ENCODE measurements around the gene GPATCH4. TPM values are rescaled to one million over a fixed set of nuclear protein-coding genes. Genes with fewer than 3 reads are reported as not detected.
A peak's percentile ranks its signal among the peaks of the same experiment; 100 is the strongest.

The GPATCH4 gene
- total and polyA plus RNA-seq, 7 experiments from 2014 or later: 33.3 to 59.1 (median 46.1) TPM

DNA sequence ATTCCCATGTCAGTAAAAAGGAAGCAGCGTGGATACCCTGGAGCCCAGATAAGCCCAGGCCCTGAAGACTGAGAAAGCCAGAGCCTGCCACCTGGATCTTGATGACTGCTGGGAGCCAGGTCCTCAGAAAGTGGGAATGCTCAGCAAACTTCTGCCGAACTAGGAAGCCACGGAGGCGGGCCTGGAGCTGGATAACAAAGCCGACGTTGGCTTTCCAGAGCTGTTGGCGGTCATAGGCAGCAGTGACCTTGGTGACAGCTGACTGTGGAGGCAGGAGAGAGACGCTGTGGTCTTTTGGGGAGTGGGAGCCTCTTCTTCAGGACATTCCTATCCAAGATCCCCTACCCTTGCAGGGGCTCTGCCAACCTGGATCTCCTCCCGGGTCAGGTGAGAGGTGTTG is 53.3 kb downstream of the GPATCH4 start:
- H3K27me3 Mint-ChIP-seq: no peaks in the 10 kb centered on the region
- no peaks in the 10 kb centered on the region for H3K36me3 ChIP-seq (ENCODE audit: control insufficient read depth in 2 of 3, insufficient read depth in 3 of 3, low read length in 3 of 3)
- H3K4me1 Mint-ChIP-seq: peaks cover 0 to 4% (median 0%) of the 10 kb centered on the region in 7 donors
- no peak overlapping the region for H3K27ac ChIP-seq (ENCODE audit: low read depth, low read length)
- H3K36me3 Mint-ChIP-seq: peaks cover 0 to 5% (median 0%) of the 10 kb centered on the region in 5 donors
- ChIA-PET CTCF (interaction anchor here (0.8 kb wide), 1 partner anchor 61 kb away, joined by 3 read pairs; no protein-coding TSS in a partner anchor), POLR2A (no interaction called here)
- intact Hi-C loops (cut with micrococcal nuclease): loop anchor here in 1 of 2 donors (2.0 kb wide), 1 partner anchor 67 kb away; no protein-coding TSS in a partner anchor
- H3K9me3 Mint-ChIP-seq: no peaks in the 10 kb centered on the region
- ATAC-seq (no peak), DNase-seq (no peak)
- no peak overlapping the region for H3K27ac Mint-ChIP-seq
- no peak overlapping the region for H3K4me3 ChIP-seq (ENCODE audit: low read length)
- no peak overlapping the region for H3K4me3 Mint-ChIP-seq
- H3K27me3 ChIP-seq (ENCODE audit: control insufficient read depth in 2 of 2, insufficient read depth in 2 of 2, low read length in 2 of 2): no peaks in the 10 kb centered on the region
- H3K4me1 ChIP-seq (ENCODE audit: control insufficient read depth in 2 of 2, insufficient read depth in 2 of 2, low read length in 2 of 2): no peaks in the 10 kb centered on the region
- no peaks in the 10 kb centered on the region for H3K9me3 ChIP-seq (ENCODE audit: control insufficient read depth in 2 of 3, low read length in 3 of 3)

DNA sequence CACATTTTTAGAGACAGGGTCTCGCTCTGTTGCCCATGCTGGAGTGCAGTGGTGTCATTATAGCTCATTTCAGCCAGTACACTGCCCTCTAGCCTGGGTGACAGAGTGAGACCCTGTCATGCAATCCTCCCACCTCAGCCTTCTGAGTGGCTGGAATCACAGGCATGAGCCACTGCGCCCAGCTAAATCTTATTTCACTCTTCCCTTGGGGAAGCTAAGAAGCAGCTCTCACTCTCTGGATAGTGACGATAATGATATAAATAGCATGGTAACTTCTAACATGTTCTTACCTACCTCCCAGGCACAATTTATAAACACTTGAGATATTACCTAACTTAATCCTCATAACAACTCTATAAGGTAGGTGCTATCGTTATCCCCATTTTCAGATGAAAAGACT is 53.8 kb downstream of the GPATCH4 start:
- H3K4me3 ChIP-seq (ENCODE audit: low read length): no peak overlapping the region
- H3K27me3 ChIP-seq (ENCODE audit: control insufficient read depth in 2 of 2, insufficient read depth in 2 of 2, low read length in 2 of 2): no peaks in the 10 kb centered on the region
- no peaks in the 10 kb centered on the region for H3K27me3 Mint-ChIP-seq
- no peak overlapping the region for H3K4me3 Mint-ChIP-seq
- peak overlapping the region in 2 of 9 donors; percentile 8 to 60 for H3K27ac Mint-ChIP-seq
- peaks cover 0 to 6% (median 0%) of the 10 kb centered on the region in 7 donors for H3K4me1 Mint-ChIP-seq
- ATAC-seq: no peak
- intact Hi-C loops (cut with micrococcal nuclease): no loop called here
- no peaks in the 10 kb centered on the region for H3K9me3 ChIP-seq (ENCODE audit: control insufficient read depth in 2 of 3, low read length in 3 of 3)
- DNase-seq: no peak
- no peaks in the 10 kb centered on the region for H3K4me1 ChIP-seq (ENCODE audit: control insufficient read depth in 2 of 2, insufficient read depth in 2 of 2, low read length in 2 of 2)
- peaks cover 0 to 7% (median 0%) of the 10 kb centered on the region in 5 donors for H3K36me3 Mint-ChIP-seq
- no peaks in the 10 kb centered on the region for H3K36me3 ChIP-seq (ENCODE audit: control insufficient read depth in 2 of 3, insufficient read depth in 3 of 3, low read length in 3 of 3)
- H3K27ac ChIP-seq (ENCODE audit: low read depth, low read length): no peak overlapping the region
- ChIA-PET CTCF (interaction anchor here (0.8 kb wide), 1 partner anchor 61 kb away, joined by 3 read pairs; no protein-coding TSS in a partner anchor), POLR2A (no interaction called here)
- no peaks in the 10 kb centered on the region for H3K9me3 Mint-ChIP-seq

DNA sequence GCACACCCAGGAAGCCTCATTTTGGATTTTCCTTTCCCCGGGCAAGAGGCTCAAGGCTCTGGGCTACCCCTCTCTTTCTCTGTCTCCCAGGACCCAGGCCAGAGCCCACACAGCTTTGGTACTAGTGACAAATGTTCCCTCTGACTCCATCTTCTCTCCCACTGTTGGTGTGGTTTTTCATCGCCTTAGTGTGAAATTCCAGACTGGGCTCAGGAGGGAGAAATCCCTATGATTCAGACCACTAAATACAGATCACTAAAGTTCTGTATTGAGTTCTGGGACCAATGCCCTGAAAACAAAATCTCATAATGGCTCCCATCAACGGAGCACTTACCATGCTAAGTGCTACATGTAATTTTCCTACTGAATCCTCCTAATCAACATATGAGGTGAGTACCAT is 55.0 kb downstream of the GPATCH4 start:
- H3K27ac ChIP-seq (ENCODE audit: low read depth, low read length): no peak overlapping the region
- no peak overlapping the region for H3K4me3 ChIP-seq (ENCODE audit: low read length)
- CTCF ChIA-PET: interaction anchor here (0.7 kb wide), 1 partner anchor 742 kb away, joined by 3 read pairs; no protein-coding TSS in a partner anchor
- H3K4me3 Mint-ChIP-seq: no peak overlapping the region
- POLR2A ChIA-PET: no interaction called here
- no peaks in the 10 kb centered on the region for H3K9me3 ChIP-seq (ENCODE audit: control insufficient read depth in 2 of 3, low read length in 3 of 3)
- H3K4me1 ChIP-seq (ENCODE audit: control insufficient read depth in 2 of 2, insufficient read depth in 2 of 2, low read length in 2 of 2): no peaks in the 10 kb centered on the region
- no peaks in the 10 kb centered on the region for H3K27me3 ChIP-seq (ENCODE audit: control insufficient read depth in 2 of 2, insufficient read depth in 2 of 2, low read length in 2 of 2)
- no peak for DNase-seq
- no peaks in the 10 kb centered on the region for H3K36me3 ChIP-seq (ENCODE audit: control insufficient read depth in 2 of 3, insufficient read depth in 3 of 3, low read length in 3 of 3)
- H3K27ac Mint-ChIP-seq: no peak overlapping the region
- H3K27me3 Mint-ChIP-seq: no peaks in the 10 kb centered on the region
- intact Hi-C loops (cut with micrococcal nuclease): no loop called here
- H3K36me3 Mint-ChIP-seq: peaks cover 0 to 12% (median 0%) of the 10 kb centered on the region in 5 donors
- peaks cover 0 to 9% (median 0%) of the 10 kb centered on the region in 7 donors for H3K4me1 Mint-ChIP-seq
- no peak for ATAC-seq
- H3K9me3 Mint-ChIP-seq: no peaks in the 10 kb centered on the region

DNA sequence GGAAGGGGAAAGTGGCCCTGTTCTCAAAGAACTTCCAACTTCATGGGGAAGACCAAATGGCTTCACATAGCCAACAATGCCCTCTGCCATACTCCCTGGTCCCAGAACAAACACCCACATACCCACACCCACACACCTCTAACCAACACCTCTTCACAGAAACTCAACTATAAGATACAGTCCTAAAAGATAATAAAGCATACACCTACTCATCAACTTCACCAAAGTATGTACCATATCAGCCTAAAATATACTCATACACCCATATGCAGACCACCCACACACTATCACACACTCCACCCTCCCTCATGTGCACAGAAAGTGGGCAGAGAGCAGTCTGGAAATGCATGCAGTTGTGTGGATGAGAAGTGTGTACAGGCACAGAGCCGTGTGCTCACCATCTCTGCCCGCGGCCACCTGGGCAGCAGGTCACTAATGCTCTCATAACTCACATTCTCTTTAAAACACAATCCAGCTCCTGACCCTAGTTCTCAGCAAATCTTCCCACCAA is 56.6 kb downstream of the GPATCH4 start:
- DNase-seq: no peak
- H3K9me3 Mint-ChIP-seq: no peaks in the 10 kb centered on the region
- no peak overlapping the region for H3K4me3 Mint-ChIP-seq
- Histone ChIP-seq H3K27ac (ENCODE audit: low read depth, low read length) (no peak overlapping the region), H3K27me3 (ENCODE audit: control insufficient read depth in 2 of 2, insufficient read depth in 2 of 2, low read length in 2 of 2) (no peaks in the 10 kb centered on the region), H3K9me3 (ENCODE audit: control insufficient read depth in 2 of 3, low read length in 3 of 3) (no peaks in the 10 kb centered on the region), H3K4me1 (ENCODE audit: control insufficient read depth in 2 of 2, insufficient read depth in 2 of 2, low read length in 2 of 2) (no peaks in the 10 kb centered on the region), H3K4me3 (ENCODE audit: low read length) (no peak overlapping the region), H3K36me3 (ENCODE audit: control insufficient read depth in 2 of 3, insufficient read depth in 3 of 3, low read length in 3 of 3) (no peaks in the 10 kb centered on the region)
- intact Hi-C loops (cut with micrococcal nuclease): no loop called here
- CTCF ChIA-PET: no interaction called here
- H3K27ac Mint-ChIP-seq: peak overlapping the region in 1 of 9 donors; percentile 8
- H3K27me3 Mint-ChIP-seq: no peaks in the 10 kb centered on the region
- ATAC-seq: no peak
- POLR2A ChIA-PET: no interaction called here
- H3K4me1 Mint-ChIP-seq: peaks cover 0 to 9% (median 0%) of the 10 kb centered on the region in 7 donors
- peaks cover 0 to 12% (median 0%) of the 10 kb centered on the region in 5 donors for H3K36me3 Mint-ChIP-seq

Other genes with a start within 250 kb of the GPATCH4 start
- not detected for gene RHBG, start 232.3 kb downstream of the GPATCH4 start, total RNA-seq
- not detected for gene RHBG, start 232.3 kb downstream of the GPATCH4 start, polyA plus RNA-seq
- gene MEF2D, start 100.7 kb downstream of the GPATCH4 start, total RNA-seq: 100 to 1,000 TPM in 2 of 5 experiments, 10 to 100 TPM in 3; 48.1 to 190 (median 67.7) TPM
- gene MEF2D, start 100.7 kb downstream of the GPATCH4 start, polyA plus RNA-seq: 10 to 100 TPM in 1 of 2 donors, 1 to 10 TPM in 1; 4.5 to 10.0 TPM
- 10 to 100 TPM in 1 of 5 experiments, under 1 TPM in 1, not detected in 3; 0.24 to 14.4 TPM for gene IQGAP3, start 28.9 kb downstream of the GPATCH4 start, total RNA-seq
- gene IQGAP3, start 28.9 kb downstream of the GPATCH4 start, polyA plus RNA-seq: not detected
- 10 to 100 TPM in 1 of 5 experiments, 1 to 10 TPM in 4; 2.8 to 10.2 (median 7.4) TPM for gene TTC24, start 21.8 kb downstream of the GPATCH4 start, total RNA-seq
- gene TTC24, start 21.8 kb downstream of the GPATCH4 start, polyA plus RNA-seq: 1 to 10 TPM in 1 of 2 donors, under 1 TPM in 1; 0.97 to 1.5 TPM
- 10 to 100 TPM; 25.6 to 58.8 (median 40.7) TPM for gene NAXE, start 9.7 kb downstream of the GPATCH4 start, total RNA-seq
- gene NAXE, start 9.7 kb downstream of the GPATCH4 start, polyA plus RNA-seq: 100 to 1,000 TPM in 1 of 2 donors, 10 to 100 TPM in 1; 98.0 to 113 TPM
- not detected for gene HAPLN2, start 17.9 kb upstream of the GPATCH4 start, total RNA-seq
- not detected for gene HAPLN2, start 17.9 kb upstream of the GPATCH4 start, polyA plus RNA-seq
- not detected for gene BCAN, start 40.6 kb upstream of the GPATCH4 start, total RNA-seq
- not detected for gene BCAN, start 40.6 kb upstream of the GPATCH4 start, polyA plus RNA-seq
- under 1 TPM in 1 of 5 experiments, not detected in 4; 0.05 TPM for gene NES, start 75.9 kb upstream of the GPATCH4 start, total RNA-seq
- gene NES, start 75.9 kb upstream of the GPATCH4 start, polyA plus RNA-seq: not detected
- gene CRABP2, start 104.1 kb upstream of the GPATCH4 start, total RNA-seq: 1 to 10 TPM in 4 of 5 experiments, under 1 TPM in 1; 0.38 to 2.5 (median 1.4) TPM
- 1 to 10 TPM in 1 of 2 donors, under 1 TPM in 1; 0.40 to 1.1 TPM for gene CRABP2, start 104.1 kb upstream of the GPATCH4 start, polyA plus RNA-seq
- 10 to 100 TPM; 16.0 to 29.8 (median 29.1) TPM for gene METTL25B, start 127.0 kb upstream of the GPATCH4 start, total RNA-seq
- gene METTL25B, start 127.0 kb upstream of the GPATCH4 start, polyA plus RNA-seq: 1 to 10 TPM; 4.4 to 5.1 TPM
- gene ISG20L2, start 127.3 kb upstream of the GPATCH4 start, total RNA-seq: 10 to 100 TPM; 44.7 to 59.9 (median 53.9) TPM
- 10 to 100 TPM; 15.3 to 20.6 TPM for gene ISG20L2, start 127.3 kb upstream of the GPATCH4 start, polyA plus RNA-seq
- 10 to 100 TPM; 19.1 to 68.9 (median 47.2) TPM for gene MRPL24, start 139.6 kb upstream of the GPATCH4 start, total RNA-seq
- gene MRPL24, start 139.6 kb upstream of the GPATCH4 start, polyA plus RNA-seq: 10 to 100 TPM; 86.3 to 98.0 TPM
- 100 to 1,000 TPM in 1 of 5 experiments, 10 to 100 TPM in 4; 64.1 to 224 (median 91.2) TPM for gene HDGF, start 150.2 kb upstream of the GPATCH4 start, total RNA-seq
- gene HDGF, start 150.2 kb upstream of the GPATCH4 start, polyA plus RNA-seq: 10 to 100 TPM; 25.0 to 39.3 TPM
- gene PRCC, start 166.1 kb upstream of the GPATCH4 start, total RNA-seq: 10 to 100 TPM; 53.2 to 88.9 (median 61.7) TPM
- 10 to 100 TPM; 40.9 to 60.8 TPM for gene PRCC, start 166.1 kb upstream of the GPATCH4 start, polyA plus RNA-seq
- gene SH2D2A, start 215.4 kb upstream of the GPATCH4 start, total RNA-seq: 100 to 1,000 TPM in 1 of 5 experiments, 10 to 100 TPM in 4; 14.7 to 164 (median 54.3) TPM
- 10 to 100 TPM; 12.7 to 15.7 TPM for gene SH2D2A, start 215.4 kb upstream of the GPATCH4 start, polyA plus RNA-seq